A673 (cell line): ENCODE measurements around the gene SCD. TPM values are rescaled to one million over a fixed set of nuclear protein-coding genes. Genes with fewer than 3 reads are reported as not detected.

Experiments used
- BruUV-seq: library from RNA; stranded (reverse); fragments of 400-500 nt; replicated peaks from 2 replicates; lab custom pipeline; 2021; lab: Mats Ljungman, UMichigan
- CTCF ChIA-PET: fragments of 300-600 bp; sonication (Branson Sonifier 250); formaldehyde crosslinking; loops from one replicate; lab custom pipeline; 2022; ENCODE audit warnings: antibody characterized with exemption; lab: Charles Lee
- POLR2A ChIA-PET: fragments of 300-600 bp; sonication (Branson Sonifier 250); formaldehyde crosslinking; loops from one replicate; lab custom pipeline; 2022; ENCODE audit warnings: antibody characterized with exemption; ENCODE audit not compliant: low non-redundant PET; lab: Charles Lee
- DNase-seq: peaks from one replicate; pipeline ENCODE4 v3.0.0-alpha.2; 2015; ENCODE audit warnings: low spot score
- H3K27ac ChIP-seq: fragments of 200-600 bp; sonication (generic); 2 replicates; pipeline ENCODE4 v1.5.1; 2016; ENCODE audit warnings: mixed run types, low read depth, mild to moderate bottlenecking, mixed read lengths, antibody characterized with exemption, low read length; ENCODE audit not compliant: poor library complexity, severe bottlenecking
- H3K27me3 ChIP-seq: fragments of 200-600 bp; sonication (generic); replicated peaks from 2 replicates; pipeline ENCODE4 v1.6.1; 2017; ENCODE audit warnings: mixed run types, low read depth, mild to moderate bottlenecking, mixed read lengths, antibody characterized with exemption, low read length; ENCODE audit not compliant: insufficient read depth, poor library complexity
- H3K36me3 ChIP-seq: fragments of 200-600 bp; sonication (generic); 2 replicates; pipeline ENCODE4 v1.6.1; 2016; ENCODE audit warnings: mixed run types, mild to moderate bottlenecking, mixed read lengths, antibody characterized with exemption, low read length; ENCODE audit not compliant: insufficient read depth, poor library complexity, severe bottlenecking
- H3K4me1 ChIP-seq: fragments of 200-600 bp; sonication (generic); 2 replicates; pipeline ENCODE4 v1.6.1; 2017; ENCODE audit warnings: mixed run types, mild to moderate bottlenecking, mixed read lengths, antibody characterized with exemption, low read length; ENCODE audit not compliant: insufficient read depth, poor library complexity, severe bottlenecking
- H3K4me3 ChIP-seq: fragments of 200-600 bp; sonication (generic); 2 replicates; pipeline ENCODE4 v1.5.1; 2016; ENCODE audit warnings: low read depth, mixed run types, mild to moderate bottlenecking, mixed read lengths, low read length; ENCODE audit not compliant: poor library complexity, severe bottlenecking
- H3K9me3 ChIP-seq: fragments of 200-600 bp; sonication (generic); 2 replicates; pipeline ENCODE4 v1.6.1; 2016; ENCODE audit warnings: mixed run types, low read depth, mild to moderate bottlenecking, mixed read lengths, antibody characterized with exemption, low read length; ENCODE audit not compliant: poor library complexity, severe bottlenecking
- CTCF ChIP-seq: fragments of 300-800, 200-600 bp; sonication (generic); conservative IDR thresholded peaks from 2 replicates; pipeline ENCODE4 v1.5.1; 2017; ENCODE audit warnings: low read depth, mild to moderate bottlenecking, antibody characterized with exemption, low read length, moderate library complexity, mixed read lengths
- EZH2 ChIP-seq: fragments of 200-600 bp; sonication (generic); IDR thresholded peaks from 2 replicates; pipeline ENCODE4 v1.6.1; 2017; ENCODE audit warnings: borderline replicate concordance, low read depth, mild to moderate bottlenecking, mixed read lengths, antibody characterized with exemption, low read length; ENCODE audit not compliant: poor library complexity, severe bottlenecking
- intact Hi-C: fragments of 100-400 bp; cut with micrococcal nuclease; formaldehyde crosslinking; loops from one replicate; pipeline ENCODE4 v1.10.0; 2022; ENCODE audit not compliant: unreplicated experiment
- total RNA-seq: library from RNA; stranded (reverse); gene quantifications from 2 replicates; pipeline ENCODE4 v1.2.3, GENCODE V29; 2021

SCD gene
- total RNA-seq, 1 experiment from 2014 or later = 519 TPM

GRCh38 chr10:100349672-100350071 lies 2.6 kb downstream of the SCD start:
- POLR2A ChIA-PET = interaction anchor here (0.5 kb wide), 1 partner anchor 27 kb away, joined by 4 read pairs; no protein-coding TSS in a partner anchor
- H3K9me3 ChIP-seq = no peaks in the 10 kb centered on the region
- peak overlapping the region; percentile 94 for H3K27ac ChIP-seq
- peak overlapping the region; percentile 93 for H3K4me3 ChIP-seq
- peaks cover 67% of the 10 kb centered on the region for H3K36me3 ChIP-seq
- intact Hi-C loops = loop anchor here (10.0 kb wide), 1 partner anchor 495 kb away; no protein-coding TSS in a partner anchor
- H3K4me1 ChIP-seq = peaks cover 24% of the 10 kb centered on the region
- TF ChIP-seq EZH2 (no peak), CTCF (no peak)
- DNase-seq = no peak
- no TSS peak for BruUV-seq
- no peaks in the 10 kb centered on the region for H3K27me3 ChIP-seq
- CTCF ChIA-PET = no interaction called here

DNA sequence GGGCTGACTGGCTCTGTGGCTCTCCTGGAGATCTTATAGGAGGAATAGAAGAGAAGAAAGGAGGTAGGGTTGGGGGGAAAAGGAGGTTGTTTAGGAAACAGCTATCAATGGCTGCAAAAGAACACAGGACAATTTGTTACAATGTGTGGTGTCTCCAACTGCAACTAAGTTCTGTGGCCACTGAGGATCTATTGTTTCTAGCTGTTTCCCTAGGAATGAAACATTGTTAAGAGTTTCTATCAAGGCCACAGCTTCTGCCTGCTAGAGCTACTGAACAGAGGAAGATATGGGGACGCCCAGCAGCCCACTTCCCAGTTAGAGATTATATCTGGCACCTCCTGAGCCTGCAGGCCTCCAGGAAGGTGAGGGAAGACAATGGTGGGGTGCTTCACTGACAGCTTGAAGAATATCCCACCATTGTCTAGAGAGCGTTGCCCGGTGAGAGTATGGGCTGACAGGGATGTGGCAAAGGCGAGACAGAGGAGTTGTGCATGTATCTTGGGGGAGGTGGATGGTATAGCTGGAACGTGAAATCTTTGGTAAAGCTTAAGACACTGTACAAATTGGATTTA lies 4.0 kb downstream of the SCD start:
- no peak for DNase-seq
- POLR2A ChIA-PET = interaction anchor here (0.5 kb wide), 1 partner anchor 22 kb away, joined by 3 read pairs; no protein-coding TSS in a partner anchor
- BruUV-seq = no TSS peak
- intact Hi-C loops = no loop called here
- Histone ChIP-seq H3K4me3 (peak overlapping the region; percentile 93), H3K9me3 (no peaks in the 10 kb centered on the region), H3K27me3 (no peaks in the 10 kb centered on the region), H3K36me3 (peaks cover 81% of the 10 kb centered on the region), H3K27ac (peak overlapping the region; percentile 94), H3K4me1 (peaks cover 22% of the 10 kb centered on the region)
- TF ChIP-seq EZH2 (no peak), CTCF (no peak)
- CTCF ChIA-PET = no interaction called here

- Histone ChIP-seq H3K9me3 (no peaks in the 10 kb centered on the region), H3K4me1 (peaks cover 34% of the 10 kb centered on the region), H3K27me3 (no peaks in the 10 kb centered on the region), H3K27ac (peak overlapping the region; percentile 33), H3K36me3 (peaks cover 96% of the 10 kb centered on the region), H3K4me3 (no peak overlapping the region)
- TF ChIP-seq EZH2 (no peak), CTCF (no peak)
- intact Hi-C loops = no loop called here
- CTCF ChIA-PET = interaction anchor here (0.6 kb wide), 1 partner anchor 128 kb away, joined by 3 read pairs; no protein-coding TSS in a partner anchor
- no peak for DNase-seq
- no TSS peak for BruUV-seq
- POLR2A ChIA-PET = no interaction called here
Observed at GRCh38 chr10:100353770-100354485, 6.9 kb downstream of the SCD start.
